PC-3 (cell line): ENCODE results near the gene TLX3. TPM values are rescaled to one million over a fixed set of nuclear protein-coding genes. Genes with fewer than 3 reads are reported as not detected.

Experiments used
- ATAC-seq: fragments of 200-7000 bp; cut with Tn5 transposase; 2 replicates; pipeline ENCODE4 v1.9.1; 2020; ENCODE audit warnings: mild to moderate bottlenecking, moderate library complexity
- BruUV-seq: library from RNA; stranded (reverse); fragments of 400-500 nt; replicated peaks from 2 replicates; lab custom pipeline; 2021; lab: Mats Ljungman, UMichigan
- CTCF ChIA-PET: fragments of 300-600 bp; sonication (Branson Sonifier 250); formaldehyde crosslinking; loops from one replicate; lab custom pipeline; 2022; ENCODE audit warnings: antibody characterized with exemption; lab: Charles Lee
- POLR2A ChIA-PET: fragments of 300-600 bp; sonication (Branson Sonifier 250); formaldehyde crosslinking; loops from one replicate; lab custom pipeline; 2022; ENCODE audit warnings: antibody characterized with exemption; ENCODE audit not compliant: unreplicated experiment; lab: Charles Lee
- DNase-seq: peaks from one replicate; pipeline ENCODE4 v3.0.0-alpha.2; 2015
- H2AFZ ChIP-seq: fragments of 300-600 bp; sonication (generic); 2 replicates; pipeline ENCODE4 v1.6.0; 2016; ENCODE audit warnings: antibody characterized with exemption, low read length
- H3F3A ChIP-seq: fragments of 300-600 bp; sonication (generic); one replicate; pipeline ENCODE4 v1.6.0; 2017; ENCODE audit warnings: antibody characterized with exemption, low read length, control low read depth, mild to moderate bottlenecking; ENCODE audit not compliant: unreplicated experiment
- H3K27ac ChIP-seq: fragments of 300-600 bp; sonication (generic); 2 replicates; pipeline ENCODE4 v1.5.1; 2016; ENCODE audit warnings: mild to moderate bottlenecking, low read length
- H3K27me3 ChIP-seq: fragments of 300-600 bp; sonication (generic); 2 replicates; pipeline ENCODE4 v1.6.1; 2016; ENCODE audit warnings: low read length, mixed read lengths
- H3K36me3 ChIP-seq: fragments of 300-600 bp; sonication (generic); 2 replicates; pipeline ENCODE4 v1.6.1; 2016; ENCODE audit warnings: low read depth, mixed run types, low read length, mixed read lengths
- H3K4me1 ChIP-seq: fragments of 300-600 bp; sonication (generic); 2 replicates; pipeline ENCODE4 v1.5.1; 2016; ENCODE audit warnings: low read length; ENCODE audit not compliant: insufficient read depth
- H3K4me2 ChIP-seq: fragments of 300-600 bp; sonication (generic); 2 replicates; pipeline ENCODE4 v1.6.0; 2016; ENCODE audit warnings: low read length
- H3K4me3 ChIP-seq: fragments of 300-600 bp; sonication (generic); 2 replicates; pipeline ENCODE4 v1.5.1; 2016; ENCODE audit warnings: mild to moderate bottlenecking, low read length, mixed read lengths
- H3K79me2 ChIP-seq: fragments of 300-600 bp; sonication (generic); 2 replicates; pipeline ENCODE4 v1.6.1; 2017; ENCODE audit warnings: low read length, mixed read lengths
- H3K9ac ChIP-seq: fragments of 300-600 bp; sonication (generic); 2 replicates; pipeline ENCODE4 v1.6.0; 2016; ENCODE audit warnings: mild to moderate bottlenecking, low read length
- H3K9me2 ChIP-seq: fragments of 300-600 bp; sonication (generic); replicated peaks from 2 replicates; pipeline ENCODE4 v1.6.1; 2016; ENCODE audit warnings: mixed run types, low read length, mixed read lengths
- H3K9me3 ChIP-seq: fragments of 300-600 bp; sonication (generic); 2 replicates; pipeline ENCODE4 v1.6.1; 2016; ENCODE audit warnings: low read length, mixed read lengths
- H4K20me1 ChIP-seq: fragments of 300-600 bp; sonication (generic); 2 replicates; pipeline ENCODE4 v1.6.1; 2016; ENCODE audit warnings: low read length, mixed read lengths
- EZH2 ChIP-seq: fragments of 300-600 bp; sonication (generic); IDR thresholded peaks from one replicate; pipeline ENCODE4 v1.6.1; 2017; ENCODE audit warnings: antibody characterized with exemption, mild to moderate bottlenecking, low read length; ENCODE audit not compliant: unreplicated experiment
- EZH2phosphoT487 ChIP-seq: fragments of 300-600 bp; sonication (generic); IDR thresholded peaks from 2 replicates; pipeline ENCODE4 v1.6.1; 2018; ENCODE audit warnings: mild to moderate bottlenecking, antibody characterized with exemption, low read length, borderline replicate concordance
- intact Hi-C: fragments of 100-400 bp; cut with micrococcal nuclease; formaldehyde crosslinking; loops from 2 replicates; pipeline ENCODE4 v1.9.0; 2023
- total RNA-seq: library from RNA; depleted of rRNA; stranded (reverse); fragments of >200 nt; gene quantifications from 2 replicates; pipeline ENCODE4 v1.2.3, GENCODE V29; 2014
- TF ChIP-seq, protein P1 (sequence below): fragments of 300-600 bp; sonication (generic); conservative IDR thresholded peaks from 2 replicates; pipeline ENCODE4 v1.5.1; 2017; ENCODE audit warnings: antibody characterized with exemption, low read depth, mild to moderate bottlenecking, low read length

Gene TLX3
- total RNA-seq, 1 experiment from 2014 or later = not detected

DNA sequence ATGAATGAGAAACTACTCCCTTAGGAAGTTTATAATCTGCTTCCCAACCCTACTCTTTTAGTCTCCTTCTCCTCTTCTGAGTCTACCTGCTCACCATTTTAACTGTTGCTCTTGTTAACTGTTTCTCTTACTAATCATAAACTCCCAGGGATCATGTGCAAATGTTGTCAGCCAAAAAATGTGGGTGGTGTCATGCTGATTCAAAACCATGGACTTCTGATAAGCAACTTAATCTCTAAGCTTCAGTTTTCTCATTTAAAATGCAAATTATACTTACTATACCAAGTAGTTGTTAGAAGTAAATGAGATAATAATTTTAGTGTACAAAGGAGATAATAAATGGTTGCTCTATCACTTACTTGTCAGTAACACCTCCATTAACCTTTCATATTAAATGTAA, 45.9 kb upstream of the TLX3 start:
- no TSS peak for BruUV-seq
- CTCF ChIA-PET = no interaction called here
- Histone ChIP-seq H3K9ac (no peak overlapping the region), H3K36me3 (no peaks in the 10 kb centered on the region), H3K9me3 (no peaks in the 10 kb centered on the region), H3K4me1 (no peaks in the 10 kb centered on the region), H3K79me2 (no peaks in the 10 kb centered on the region), H3F3A (no peaks in the 10 kb centered on the region), H3K27ac (no peak overlapping the region), H2AFZ (no peak overlapping the region), H3K27me3 (no peaks in the 10 kb centered on the region), H3K4me2 (no peak overlapping the region), H4K20me1 (no peaks in the 10 kb centered on the region), H3K4me3 (no peak overlapping the region), H3K9me2 (no peaks in the 10 kb centered on the region)
- no peak for TF ChIP-seq EZH2
- TF ChIP-seq, protein P1, sequence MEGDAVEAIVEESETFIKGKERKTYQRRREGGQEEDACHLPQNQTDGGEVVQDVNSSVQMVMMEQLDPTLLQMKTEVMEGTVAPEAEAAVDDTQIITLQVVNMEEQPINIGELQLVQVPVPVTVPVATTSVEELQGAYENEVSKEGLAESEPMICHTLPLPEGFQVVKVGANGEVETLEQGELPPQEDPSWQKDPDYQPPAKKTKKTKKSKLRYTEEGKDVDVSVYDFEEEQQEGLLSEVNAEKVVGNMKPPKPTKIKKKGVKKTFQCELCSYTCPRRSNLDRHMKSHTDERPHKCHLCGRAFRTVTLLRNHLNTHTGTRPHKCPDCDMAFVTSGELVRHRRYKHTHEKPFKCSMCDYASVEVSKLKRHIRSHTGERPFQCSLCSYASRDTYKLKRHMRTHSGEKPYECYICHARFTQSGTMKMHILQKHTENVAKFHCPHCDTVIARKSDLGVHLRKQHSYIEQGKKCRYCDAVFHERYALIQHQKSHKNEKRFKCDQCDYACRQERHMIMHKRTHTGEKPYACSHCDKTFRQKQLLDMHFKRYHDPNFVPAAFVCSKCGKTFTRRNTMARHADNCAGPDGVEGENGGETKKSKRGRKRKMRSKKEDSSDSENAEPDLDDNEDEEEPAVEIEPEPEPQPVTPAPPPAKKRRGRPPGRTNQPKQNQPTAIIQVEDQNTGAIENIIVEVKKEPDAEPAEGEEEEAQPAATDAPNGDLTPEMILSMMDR = no peak
- TF ChIP-seq EZH2phosphoT487 = no peak
- POLR2A ChIA-PET = no interaction called here
- DNase-seq (no peak), ATAC-seq (no peak)
- intact Hi-C loops = no loop called here

DNA sequence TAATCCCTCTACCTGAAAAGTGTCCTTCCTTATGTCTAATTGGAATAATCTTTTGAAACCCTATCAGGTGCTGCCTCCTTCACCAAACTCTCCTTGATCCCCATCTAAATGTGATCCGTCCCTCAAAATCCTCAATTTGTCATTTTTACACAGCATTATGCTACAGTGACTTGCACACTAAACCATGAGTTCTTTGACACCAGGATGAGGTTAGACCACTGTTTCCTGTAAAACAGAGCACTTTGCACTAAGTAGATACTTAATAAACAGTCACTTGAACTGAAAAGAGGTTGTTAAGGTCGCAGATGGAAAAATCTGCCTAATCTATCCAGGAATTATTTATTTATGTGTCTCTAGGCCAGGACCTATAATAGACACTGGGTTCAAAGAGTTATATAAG, 44.2 kb upstream of the TLX3 start:
- H3K79me2 ChIP-seq = no peaks in the 10 kb centered on the region
- no peaks in the 10 kb centered on the region for H3F3A ChIP-seq
- intact Hi-C loops = no loop called here
- CTCF ChIA-PET = no interaction called here
- no peaks in the 10 kb centered on the region for H3K27me3 ChIP-seq
- H3K4me1 ChIP-seq = no peaks in the 10 kb centered on the region
- H3K36me3 ChIP-seq = no peaks in the 10 kb centered on the region
- BruUV-seq = no TSS peak
- POLR2A ChIA-PET = no interaction called here
- no peak overlapping the region for H3K27ac ChIP-seq
- no peak overlapping the region for H3K4me3 ChIP-seq
- no peak overlapping the region for H3K9ac ChIP-seq
- no peak for DNase-seq
- no peaks in the 10 kb centered on the region for H3K9me3 ChIP-seq
- H3K4me2 ChIP-seq = no peak overlapping the region
- H4K20me1 ChIP-seq = peaks cover 3% of the 10 kb centered on the region; the same call in 1 of the 2 replicates
- ATAC-seq = no peak
- no peaks in the 10 kb centered on the region for H3K9me2 ChIP-seq
- TF ChIP-seq EZH2 (no peak), EZH2phosphoT487 (no peak)
- TF ChIP-seq, protein P1 = no peak
- H2AFZ ChIP-seq = no peak overlapping the region

GRCh38 chr5:171268700-171269620, 40.1 kb upstream of the TLX3 start:
- no peaks in the 10 kb centered on the region for H3K9me2 ChIP-seq
- CTCF ChIA-PET = no interaction called here
- no peak overlapping the region for H3K4me3 ChIP-seq

More at GRCh38 chr5:171268700-171269620, 40.1 kb upstream of the TLX3 start:
- H3K27me3 ChIP-seq = no peaks in the 10 kb centered on the region
- POLR2A ChIA-PET = no interaction called here
- no peak overlapping the region for H3K9ac ChIP-seq
- H3K9me3 ChIP-seq = no peaks in the 10 kb centered on the region
- no peaks in the 10 kb centered on the region for H3K36me3 ChIP-seq
- ATAC-seq = peak; percentile 66
- no peak for DNase-seq
- no peak overlapping the region for H3K27ac ChIP-seq
- TSS peak; percentile 55 for BruUV-seq
- no peak for TF ChIP-seq EZH2phosphoT487
- TF ChIP-seq, protein P1 = no peak
- TF ChIP-seq EZH2 = no peak
- intact Hi-C loops = loop anchor here (2.0 kb wide), 1 partner anchor 42 kb away; no protein-coding TSS in a partner anchor
- H3K4me2 ChIP-seq = no peak overlapping the region
- peaks cover 3% of the 10 kb centered on the region; the same call in 1 of the 2 replicates for H4K20me1 ChIP-seq
- H2AFZ ChIP-seq = no peak overlapping the region
- H3K4me1 ChIP-seq = no peaks in the 10 kb centered on the region
- H3K79me2 ChIP-seq = no peaks in the 10 kb centered on the region
- H3F3A ChIP-seq = no peaks in the 10 kb centered on the region
